GM19468 (cell line): ENCODE measurements around the gene PSME2.

Source experiments
- ATAC-seq: cut with Tn5 transposase; IDR thresholded peaks from one replicate; pipeline ENCODE4 v1.9.1; 2021; ENCODE audit warnings: mild to moderate bottlenecking, moderate library complexity, moderate number of reproducible peaks; ENCODE audit not compliant: unreplicated experiment; ENCODE audit errors: extremely low read depth

The PSME2 gene

GRCh38 chr14:24146453-24146977, at the start of gene PSME2:
TSS of gene PSME2 (minus strand) at chr14:24146610. CDS start at chr14:24146581, 29 bp downstream.
- ATAC-seq = peak; percentile 42

- ATAC-seq = peak; percentile 63
These were observed 49.0 kb upstream of the PSME2 start, which contains the start of gene TM9SF1 for GRCh38 chr14:24195186-24196070. TSS of gene TM9SF1 (minus strand) at chr14:24195441. CDS start at chr14:24195019, 422 bp downstream.

- no peak for ATAC-seq
These were observed 48.4 kb upstream of the PSME2 start for GRCh38 chr14:24194873-24195185.

- ATAC-seq = no peak
These were observed 47.9 kb upstream of the PSME2 start for GRCh38 chr14:24194186-24194872.

GRCh38 chr14:24192933-24193332, 46.5 kb upstream of the PSME2 start:
- no peak for ATAC-seq

GRCh38 chr14:24190416-24190815, 44.0 kb upstream of the PSME2 start:
- ATAC-seq = no peak

GRCh38 chr14:24189460-24189859, 43.0 kb upstream of the PSME2 start:
- no peak for ATAC-seq

GRCh38 chr14:24189059-24189375, 42.6 kb upstream of the PSME2 start:
- no peak for ATAC-seq

GRCh38 chr14:24188251-24189058, 42.0 kb upstream of the PSME2 start, which contains the start of gene IPO4:
TSS of gene IPO4 (minus strand) at chr14:24188816. CDS start at chr14:24188787, 29 bp downstream.
- peak; percentile 76 for ATAC-seq

GRCh38 chr14:24187539-24187915, 41.1 kb upstream of the PSME2 start:
- no peak for ATAC-seq

- no peak for ATAC-seq
These were observed 40.6 kb upstream of the PSME2 start for GRCh38 chr14:24186831-24187538.

- ATAC-seq = no peak
These were observed 39.3 kb upstream of the PSME2 start for GRCh38 chr14:24185741-24186140.

- no peak for ATAC-seq
These were observed 38.6 kb upstream of the PSME2 start for GRCh38 chr14:24185026-24185425.

GRCh38 chr14:24184104-24184970, 37.9 kb upstream of the PSME2 start:
- ATAC-seq = no peak

- no peak for ATAC-seq
These were observed 36.6 kb upstream of the PSME2 start for GRCh38 chr14:24183014-24183481.

- no peak for ATAC-seq
These were observed 35.9 kb upstream of the PSME2 start for GRCh38 chr14:24182110-24182882.

- ATAC-seq = no peak
These were observed 35.1 kb upstream of the PSME2 start for GRCh38 chr14:24181371-24182077.
